HepG2 (cell line): Measurements from ENCODE around the gene UTP3.

Source experiments
- ARID5B ChIP-seq: IDR thresholded peaks from 2 replicates; pipeline ENCODE4 v1.4.0; 2020; ENCODE audit warnings: mild to moderate bottlenecking, missing genetic modification reagents
- ESRRA ChIP-seq: sonication (generic); formaldehyde crosslinking; IDR thresholded peaks from 2 replicates; pipeline ENCODE4 v1.5.1; 2020; ENCODE audit warnings: mild to moderate bottlenecking, low read depth, missing genetic modification reagents
- FOSL1 ChIP-seq: sonication (generic); formaldehyde crosslinking; IDR thresholded peaks from 2 replicates; pipeline ENCODE4 v1.9.0; 2021; ENCODE audit warnings: missing genetic modification reagents, borderline replicate concordance
- KMT2B ChIP-seq: IDR thresholded peaks from 2 replicates; pipeline ENCODE4 v1.6.1; 2016; ENCODE audit warnings: missing genetic modification reagents, missing compliant biosample characterization
- MAX ChIP-seq: IDR thresholded peaks from 2 replicates; pipeline ENCODE4 v1.6.1; 2012; ENCODE audit warnings: inconsistent platforms
- MLLT10 ChIP-seq: sonication (generic); formaldehyde crosslinking; IDR thresholded peaks from 2 replicates; pipeline ENCODE4 v1.4.0; 2020; ENCODE audit warnings: missing genetic modification reagents
- MXI1 ChIP-seq: IDR thresholded peaks from 3 replicates; pipeline ENCODE4 v1.6.1; 2012; ENCODE audit warnings: low read depth, low read length, inconsistent platforms, borderline replicate concordance
- PBX3 ChIP-seq: sonication (generic); formaldehyde crosslinking; IDR thresholded peaks from 2 replicates; pipeline ENCODE4 v1.8.1; 2023; ENCODE audit warnings: missing genetic modification reagents, inconsistent platforms, borderline replicate concordance
- POLR2AphosphoS2 ChIP-seq: IDR thresholded peaks from 2 replicates; pipeline ENCODE4 v1.6.1; 2011; ENCODE audit warnings: low read depth, low read length, improper control_type of control experiment
- RXRA ChIP-seq: sonication (generic); formaldehyde crosslinking; IDR thresholded peaks from 2 replicates; pipeline ENCODE4 v1.5.1; 2020; ENCODE audit warnings: missing genetic modification reagents
- ZNF280D ChIP-seq: sonication (generic); formaldehyde crosslinking; IDR thresholded peaks from 2 replicates; pipeline ENCODE4 v1.5.1; 2020; ENCODE audit warnings: mild to moderate bottlenecking, missing genetic modification reagents
- ZNF367 ChIP-seq: sonication (generic); formaldehyde crosslinking; IDR thresholded peaks from 2 replicates; pipeline ENCODE4 v1.4.0; 2020; ENCODE audit warnings: missing genetic modification reagents, borderline replicate concordance
- ZSCAN31 ChIP-seq: sonication (generic); formaldehyde crosslinking; IDR thresholded peaks from 2 replicates; pipeline ENCODE4 v1.5.0; 2020; ENCODE audit warnings: low read depth, mild to moderate bottlenecking, missing genetic modification reagents

- TF ChIP-seq ESRRA (no peak), MLLT10 (CRISPR knock-in tag) (no peak), FOSL1 (no peak), POLR2AphosphoS2 (no peak), ZSCAN31 (no peak), KMT2B (CRISPR knock-in tag) (no peak), ZNF367 (CRISPR knock-in tag) (no peak), MXI1 (no peak), PBX3 (no peak), ARID5B (CRISPR knock-in tag) (no peak), ZNF280D (CRISPR knock-in tag) (no peak), MAX (no peak), RXRA (no peak)
Measured at GRCh38 chr4:70737409-70737808, 49.1 kb downstream of the UTP3 start.
